HTERT RPE-1 (cell line): ENCODE results near the gene FLG2.
"Not testable (repeated sequence)": the region's sequence is repeated elsewhere in the genome, so short reads cannot be mapped to it uniquely, and the experiment has no call there.

Experiments
- in situ Hi-C: fragments of 300-500 bp; cut with MboI; formaldehyde crosslinking; loops from 4 replicates; pipeline ENCODE4 v1.14.3; 2020; ENCODE audit warnings: low sequenced_read_pairs

The FLG2 gene

DNA sequence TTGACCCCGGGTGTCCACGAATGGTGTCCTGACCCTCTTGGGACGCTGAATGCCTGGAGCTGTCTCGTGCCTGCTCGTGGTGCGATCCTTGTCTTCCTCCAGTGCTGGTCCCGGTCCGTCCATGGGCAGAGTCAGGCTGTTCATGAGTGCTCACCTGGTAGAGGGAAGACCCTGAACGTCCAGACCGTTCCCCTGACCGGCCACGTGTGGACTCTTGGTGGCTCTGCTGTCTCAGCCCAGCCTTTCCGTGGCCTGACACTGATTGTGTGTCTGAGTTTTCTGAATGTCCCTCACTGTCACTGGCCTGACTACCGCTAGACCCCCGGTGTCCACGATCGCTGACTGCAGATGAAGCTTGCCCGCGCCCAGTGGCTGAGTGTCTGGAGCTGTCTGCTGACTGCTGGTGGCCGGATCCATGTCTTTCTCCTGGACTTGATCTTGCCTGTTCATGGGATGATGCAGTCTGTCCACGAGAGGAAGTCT, 46.4 kb downstream of the FLG2 start:
- in situ Hi-C loops = no loop called here

- in situ Hi-C loops = not testable (repeated sequence)
Measured at GRCh38 chr1:152312169-152312568, 47.6 kb downstream of the FLG2 start.

DNA sequence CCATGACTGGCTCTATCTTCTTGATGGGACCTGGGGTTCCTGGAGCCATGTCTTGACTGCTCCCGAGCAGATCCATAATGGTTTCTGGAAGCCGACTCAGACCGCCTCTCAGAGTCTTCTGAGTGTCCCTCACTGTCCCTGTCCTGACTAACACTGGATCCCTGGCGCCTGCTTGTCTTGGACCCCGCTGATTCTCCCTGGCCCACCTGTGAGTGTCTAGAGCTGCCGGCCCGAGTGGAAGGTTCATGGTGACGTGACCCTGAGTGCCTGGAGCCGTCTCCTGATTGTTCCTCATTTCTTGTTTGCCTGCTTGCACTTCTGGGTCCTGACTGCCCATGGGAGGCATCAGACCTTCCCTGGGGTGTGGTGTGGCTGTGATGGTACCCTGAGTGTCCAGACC, 49.9 kb downstream of the FLG2 start:
- in situ Hi-C loops = no loop called here

- in situ Hi-C loops = not testable (repeated sequence)
Measured at GRCh38 chr1:152309320-152309901, 50.4 kb downstream of the FLG2 start.

GRCh38 chr1:152308758-152309157, 51.0 kb downstream of the FLG2 start:
- in situ Hi-C loops = not testable (repeated sequence)

- in situ Hi-C loops = not testable (repeated sequence)
Measured at GRCh38 chr1:152307970-152308369, 51.8 kb downstream of the FLG2 start.

DNA sequence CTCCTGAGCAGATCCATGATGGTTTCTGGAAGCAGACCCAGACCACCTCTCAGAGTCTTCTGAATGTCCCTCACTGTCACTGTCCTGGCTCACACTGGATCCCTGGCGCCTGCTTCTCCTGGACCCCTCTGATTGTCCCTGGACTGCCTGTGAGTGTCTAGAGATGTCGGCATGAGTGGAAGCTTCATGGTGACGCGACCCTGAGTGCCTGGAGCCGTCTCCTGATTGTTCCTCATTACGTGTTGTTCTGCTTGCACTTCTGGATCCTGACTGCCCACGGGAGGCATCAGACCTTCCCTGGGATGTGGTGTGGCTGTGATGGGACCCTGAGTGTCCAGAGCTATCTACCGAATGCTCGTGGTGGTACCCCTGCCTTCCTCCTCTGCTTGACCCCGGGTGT, 53.7 kb downstream of the FLG2 start:
- in situ Hi-C loops = not testable (repeated sequence)

DNA sequence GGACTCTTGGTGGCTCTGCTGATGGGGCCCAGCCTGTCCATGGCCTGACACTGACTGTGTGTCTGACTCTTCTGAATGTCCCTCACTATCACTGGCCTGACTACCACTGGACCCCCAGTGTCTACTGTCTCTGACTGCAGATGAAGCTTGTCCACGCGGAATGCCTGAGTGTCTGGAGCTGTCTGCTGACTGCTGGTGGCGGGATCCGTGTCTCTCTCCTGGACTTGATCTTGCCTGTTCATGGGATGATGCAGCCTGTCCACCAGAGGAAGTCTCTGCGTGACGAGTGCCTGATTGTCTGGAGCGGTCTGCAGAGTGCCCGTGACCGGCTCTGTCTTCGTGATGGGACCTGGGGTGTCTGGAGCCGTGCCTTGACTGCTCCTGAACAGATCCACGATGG, 55.0 kb downstream of the FLG2 start:
- in situ Hi-C loops = not testable (repeated sequence)

DNA sequence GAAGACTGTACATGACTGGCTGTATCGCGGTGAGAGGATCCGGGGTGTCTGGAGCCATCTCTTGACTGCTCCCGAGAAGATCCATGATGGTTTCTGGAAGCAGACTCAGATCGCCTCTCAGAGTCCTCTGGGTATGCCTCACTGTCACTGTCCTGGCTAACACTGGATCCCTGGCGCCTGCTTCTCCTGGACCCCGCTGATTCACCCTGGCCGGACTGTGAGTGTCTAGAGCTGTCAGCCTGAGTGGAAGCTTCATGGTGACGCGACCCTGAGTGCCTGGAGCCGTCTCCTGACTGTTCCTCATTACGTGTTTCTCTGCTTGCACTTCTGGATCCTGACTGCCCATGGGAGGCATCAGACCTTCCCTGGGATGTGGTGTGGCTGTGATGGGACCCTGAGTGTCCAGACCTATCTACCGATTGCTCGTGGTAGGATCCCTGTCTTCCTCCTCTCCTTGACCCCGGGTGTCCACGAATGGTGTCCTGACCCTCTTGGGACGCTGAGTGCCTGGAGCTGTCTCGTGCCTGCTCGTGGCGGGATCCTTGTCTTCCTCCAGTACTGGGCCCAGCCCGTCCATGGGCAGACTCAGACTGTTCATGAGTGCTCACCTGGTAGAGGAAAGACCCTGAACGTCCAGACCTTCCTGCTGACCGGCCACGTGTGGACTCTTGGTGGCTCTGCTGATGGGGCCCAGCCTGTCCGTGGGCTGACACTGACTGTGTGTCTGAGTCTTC, 56.5 kb downstream of the FLG2 start:
- in situ Hi-C loops = not testable (repeated sequence)
